Trophoblast cell (in vitro differentiated cells and primary cell): ENCODE data around the gene RPAP3.
"Not testable (repeated sequence)": the region's sequence is repeated elsewhere in the genome, so short reads cannot be mapped to it uniquely, and the experiment has no call there.

Experiments
- DNase-seq, 2 donors: peaks; one replicate each; pipeline ENCODE4 v3.0.0-alpha.2; 2016
- H2AFZ ChIP-seq: 2 replicates; pipeline ENCODE4 v1.6.1; 2013; ENCODE audit warnings: low read length, moderate library complexity, mild to moderate bottlenecking; ENCODE audit not compliant: insufficient read depth, poor library complexity
- H2AK5ac ChIP-seq: 2 replicates; pipeline ENCODE4 v1.6.1; 2013; ENCODE audit warnings: mild to moderate bottlenecking, low read length
- H2BK120ac ChIP-seq: 2 replicates; pipeline ENCODE4 v1.6.1; 2013; ENCODE audit warnings: low read length, mild to moderate bottlenecking, moderate library complexity; ENCODE audit not compliant: insufficient read depth, poor library complexity
- H2BK12ac ChIP-seq: 2 replicates; pipeline ENCODE4 v1.6.1; 2013; ENCODE audit warnings: mild to moderate bottlenecking, low read length, moderate library complexity
- H2BK5ac ChIP-seq: 2 replicates; pipeline ENCODE4 v1.6.1; 2013; ENCODE audit warnings: low read length, low read depth, moderate library complexity, mild to moderate bottlenecking; ENCODE audit not compliant: poor library complexity
- H3K14ac ChIP-seq: 2 replicates; pipeline ENCODE4 v1.6.1; 2013; ENCODE audit warnings: mild to moderate bottlenecking, low read length
- H3K18ac ChIP-seq: 2 replicates; pipeline ENCODE4 v1.6.1; 2013; ENCODE audit warnings: mild to moderate bottlenecking, low read length
- H3K23ac ChIP-seq: 2 replicates; pipeline ENCODE4 v1.6.1; 2013; ENCODE audit warnings: low read length
- H3K27ac ChIP-seq: 2 replicates; pipeline ENCODE4 v1.5.1; 2013; ENCODE audit warnings: low read depth, mild to moderate bottlenecking, inconsistent platforms, low read length, moderate library complexity
- H3K27me3 ChIP-seq: 2 replicates; pipeline ENCODE4 v1.6.1; 2013; ENCODE audit warnings: inconsistent platforms, mild to moderate bottlenecking, low read length, moderate library complexity; ENCODE audit not compliant: insufficient read depth
- H3K36me3 ChIP-seq, 2 experiments: 1 replicate in 1 of 2; 2 replicates in 1 of 2; pipeline ENCODE4 v1.6.1; 2013; ENCODE audit warnings: low read length in 2 of 2, mild to moderate bottlenecking in 2 of 2, moderate library complexity in 1 of 2; ENCODE audit not compliant: insufficient read depth in 2 of 2, control insufficient read depth in 1 of 2
- H3K4ac ChIP-seq: 2 replicates; pipeline ENCODE4 v1.6.1; 2013; ENCODE audit warnings: low read depth, mild to moderate bottlenecking, low read length, moderate library complexity
- H3K4me1 ChIP-seq, 2 experiments: 1 replicate in 1 of 2; 2 replicates in 1 of 2; pipeline ENCODE4 v1.6.1; 2013; ENCODE audit warnings: low read length in 2 of 2, mild to moderate bottlenecking in 2 of 2, moderate library complexity in 1 of 2; ENCODE audit not compliant: insufficient read depth in 2 of 2, control insufficient read depth in 1 of 2
- H3K4me2 ChIP-seq: 2 replicates; pipeline ENCODE4 v1.6.1; 2013; ENCODE audit warnings: inconsistent platforms, mild to moderate bottlenecking, low read length, moderate library complexity
- H3K4me3 ChIP-seq: 2 replicates; pipeline ENCODE4 v1.5.1; 2013; ENCODE audit warnings: mild to moderate bottlenecking, low read depth, low read length, inconsistent platforms
- H3K79me1 ChIP-seq: one replicate; pipeline ENCODE4 v1.6.1; 2013; ENCODE audit warnings: low read length
- H3K79me2 ChIP-seq: 2 replicates; pipeline ENCODE4 v1.6.1; 2013; ENCODE audit warnings: low read length, mild to moderate bottlenecking; ENCODE audit not compliant: control insufficient read depth, insufficient read depth, poor library complexity
- H3K9ac ChIP-seq: 2 replicates; pipeline ENCODE4 v1.6.1; 2013; ENCODE audit warnings: mild to moderate bottlenecking, low read length
- H3K9me3 ChIP-seq: 2 replicates; pipeline ENCODE4 v1.6.1; 2013; ENCODE audit warnings: low read depth, mild to moderate bottlenecking, control low read depth, inconsistent platforms, low read length; ENCODE audit not compliant: insufficient read depth
- H4K12ac ChIP-seq: 2 replicates; pipeline ENCODE4 v1.6.1; 2013; ENCODE audit warnings: low read depth, mild to moderate bottlenecking, low read length, moderate library complexity
- H4K8ac ChIP-seq: 2 replicates; pipeline ENCODE4 v1.6.1; 2013; ENCODE audit warnings: low read depth, mild to moderate bottlenecking, low read length, moderate library complexity
- H4K91ac ChIP-seq: one replicate; pipeline ENCODE4 v1.6.1; 2013; ENCODE audit warnings: low read depth, mild to moderate bottlenecking, low read length, moderate library complexity
- WGBS: extraction: QIAGEN DNeasy Blood & Tissue Kit; methylation state at CpG from one replicate; pipeline ENCODE4 v1.1.7; 2013; ENCODE audit warnings: missing lambda C conversion rate; ENCODE audit not compliant: insufficient read length, insufficient coverage; ENCODE audit errors: extremely low coverage; 5-methylcytosine and 5-hydroxymethylcytosine counted together

RPAP3 gene

DNA sequence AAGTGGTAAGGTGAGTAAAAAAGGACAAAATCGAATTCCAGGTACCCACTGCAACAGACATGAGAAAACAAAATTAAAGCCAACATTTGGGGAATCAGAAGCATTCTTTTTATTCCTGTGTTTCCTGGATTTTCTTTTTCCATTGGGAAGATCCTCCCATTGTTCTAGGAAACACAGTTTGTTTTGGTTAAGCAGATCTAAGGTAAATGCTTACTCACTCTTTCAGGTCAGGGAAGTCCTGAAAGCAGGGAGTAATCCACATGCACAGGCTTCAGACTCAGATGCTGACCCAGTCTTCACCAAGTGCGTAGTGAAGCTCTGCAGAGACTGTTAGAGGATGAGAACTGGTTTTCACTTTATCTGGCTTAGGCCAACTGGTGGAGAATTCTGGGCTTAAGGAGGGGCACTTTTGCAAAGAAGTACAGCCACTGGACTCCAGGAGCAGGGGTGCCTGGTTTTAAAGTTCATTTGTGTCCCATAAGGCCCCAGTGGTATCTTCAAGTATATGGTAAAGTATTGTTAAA, 57.7 kb downstream of the RPAP3 start:
- Histone ChIP-seq H2BK12ac (no peak overlapping the region), H2AFZ (no peak overlapping the region), H2AK5ac (no peak overlapping the region), H3K9ac (no peak overlapping the region), H3K79me2 (no peaks in the 10 kb centered on the region), H2BK5ac (no peak overlapping the region), H3K27ac (no peak overlapping the region), H3K4me3 (no peak overlapping the region), H3K79me1 (no peaks in the 10 kb centered on the region), H3K4me2 (no peak overlapping the region), H3K4me1 (peaks cover 0 to 4% of the 10 kb centered on the region in 2 experiments), H3K9me3 (peaks cover 2% of the 10 kb centered on the region), H3K23ac (no peak overlapping the region), H3K4ac (no peak overlapping the region), H3K27me3 (no peaks in the 10 kb centered on the region), H4K8ac (no peak overlapping the region), H3K36me3 (no peaks in the 10 kb centered on the region), H3K14ac (no peak overlapping the region), H4K91ac (no peak overlapping the region), H4K12ac (no peak overlapping the region), H2BK120ac (no peak overlapping the region), H3K18ac (no peak overlapping the region)
- DNase-seq, result no peak
- WGBS, result no CpG with 5 or more reads among the region's 2 CpGs

DNA sequence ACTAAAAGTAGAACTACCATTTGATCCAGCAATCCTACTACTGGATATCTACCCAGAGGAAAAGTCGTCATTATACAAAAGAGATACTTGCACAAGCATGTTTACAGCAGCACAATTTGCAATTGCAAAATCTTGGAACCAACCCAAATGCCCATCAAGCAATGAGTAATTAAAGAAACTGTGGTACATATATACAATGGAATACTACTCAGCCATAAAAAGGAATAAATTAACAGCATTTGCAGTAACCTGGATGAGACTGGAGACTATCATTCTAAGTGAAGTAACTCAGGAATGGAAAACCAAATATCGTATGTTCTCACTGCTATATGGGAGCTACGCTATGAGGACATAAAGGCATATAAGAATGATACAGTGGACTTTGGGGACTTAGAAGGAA, 63.5 kb downstream of the RPAP3 start:
- not testable (repeated sequence) for H3K14ac ChIP-seq, H3K27me3 ChIP-seq, H3K18ac ChIP-seq

DNA sequence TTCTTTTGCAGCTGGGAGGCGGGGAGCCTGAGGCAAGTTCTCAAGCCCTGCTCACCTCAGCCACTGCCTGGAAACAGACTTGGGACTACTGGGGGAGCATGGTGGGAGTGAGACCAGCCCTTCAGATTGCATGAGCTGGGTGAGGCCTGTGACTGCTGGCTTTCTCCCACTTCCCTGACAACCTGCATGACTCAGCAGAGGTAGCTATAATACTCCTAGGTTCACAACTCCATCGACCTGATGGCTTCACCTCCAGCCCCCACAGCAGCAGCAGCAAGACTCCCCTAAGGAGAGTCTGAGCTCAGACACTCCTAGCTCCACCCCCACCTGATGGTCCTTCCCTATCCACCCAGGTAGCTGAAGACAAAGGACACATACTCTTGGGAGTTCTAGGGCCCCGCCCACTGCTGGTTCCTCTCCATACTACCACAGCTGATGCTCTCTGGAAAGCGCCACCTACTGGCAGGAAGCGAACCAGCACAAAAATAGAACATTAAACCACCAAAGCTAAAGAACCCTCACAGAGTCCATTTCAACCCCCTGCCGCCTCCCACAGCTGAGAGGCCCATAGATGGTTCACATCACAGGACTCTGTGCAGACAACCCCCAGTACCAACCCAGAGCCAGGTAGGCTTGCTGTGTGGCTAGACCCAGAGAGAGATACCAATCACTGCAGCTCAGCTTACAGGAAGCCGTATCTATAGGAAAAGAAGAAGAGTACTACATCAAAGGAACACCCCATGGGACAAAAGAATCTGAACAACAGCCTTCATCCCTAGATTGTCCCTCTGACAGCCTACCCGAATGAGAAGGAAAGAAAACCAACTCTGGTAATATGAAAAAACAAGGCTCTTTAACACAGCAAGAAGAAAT, 68.7 kb downstream of the RPAP3 start:
- Histone ChIP-seq H3K14ac (no peak overlapping the region), H3K4me3 (no peak overlapping the region), H2BK12ac (no peak overlapping the region), H3K9me3 (no peaks in the 10 kb centered on the region), H3K27me3 (no peaks in the 10 kb centered on the region), H3K23ac (no peak overlapping the region), H3K79me2 (no peaks in the 10 kb centered on the region), H4K12ac (no peak overlapping the region), H3K9ac (no peak overlapping the region), H3K4me1 (no peaks in the 10 kb centered on the region), H3K4ac (no peak overlapping the region), H2BK120ac (no peak overlapping the region), H3K18ac (no peak overlapping the region), H2AK5ac (no peak overlapping the region), H2BK5ac (no peak overlapping the region), H2AFZ (no peak overlapping the region), H3K79me1 (no peaks in the 10 kb centered on the region), H3K27ac (no peak overlapping the region), H4K8ac (no peak overlapping the region), H3K4me2 (no peak overlapping the region), H4K91ac (no peak overlapping the region), H3K36me3 (no peaks in the 10 kb centered on the region)
- DNase-seq, result peak; percentile 68 to 77
- WGBS, result no CpG with 5 or more reads among the region's 8 CpGs

More for the DNA sequence above, 63.5 kb downstream of the RPAP3 start:
- H3K4me3 ChIP-seq, H2BK12ac ChIP-seq, H2BK120ac ChIP-seq, H4K12ac ChIP-seq, H3K79me2 ChIP-seq, H2AFZ ChIP-seq, H3K9me3 ChIP-seq, H3K9ac ChIP-seq, H3K4me2 ChIP-seq, H2BK5ac ChIP-seq, H3K23ac ChIP-seq, H4K8ac ChIP-seq, H2AK5ac ChIP-seq, H4K91ac ChIP-seq, H3K27ac ChIP-seq, H3K4ac ChIP-seq, H3K36me3 ChIP-seq, H3K79me1 ChIP-seq, DNase-seq, H3K4me1 ChIP-seq: not testable (repeated sequence)
- no CpG with 5 or more reads among the region's 3 CpGs for WGBS

- not testable (repeated sequence) for H2BK12ac ChIP-seq, H4K8ac ChIP-seq, H3K14ac ChIP-seq, H3K9me3 ChIP-seq, H3K27ac ChIP-seq, H4K12ac ChIP-seq, H2BK120ac ChIP-seq, DNase-seq, H3K79me2 ChIP-seq, H3K4ac ChIP-seq, H2BK5ac ChIP-seq, H3K23ac ChIP-seq, H2AFZ ChIP-seq, H3K4me3 ChIP-seq, H3K9ac ChIP-seq, H3K79me1 ChIP-seq, H3K18ac ChIP-seq, H3K27me3 ChIP-seq, H4K91ac ChIP-seq, H3K4me1 ChIP-seq, H3K36me3 ChIP-seq, H3K4me2 ChIP-seq, H2AK5ac ChIP-seq
Measured at GRCh38 chr12:47635770-47636169, 70.1 kb downstream of the RPAP3 start.
